ENCODE results near the gene SECTM1.
"Not testable (repeated sequence)": the region's sequence is repeated elsewhere in the genome, so short reads cannot be mapped to it uniquely, and the experiment has no call there.

GRCh38 chr17:82359451-82360074 lies 26.0 kb upstream of the SECTM1 start:
- not testable (repeated sequence) for TF ChIP-seq EZH2phosphoT487 (IDR thresholded peaks at IDR 0.05; ENCODE audit: insufficient read depth, low read depth); EZH2 (IDR thresholded peaks at IDR 0.05; ENCODE audit: insufficient read depth, poor library complexity, severe bottlenecking)

All from GM23248 (cell line).